Measurements from ENCODE around the gene ACSS1.

Gene ACSS1

DNA sequence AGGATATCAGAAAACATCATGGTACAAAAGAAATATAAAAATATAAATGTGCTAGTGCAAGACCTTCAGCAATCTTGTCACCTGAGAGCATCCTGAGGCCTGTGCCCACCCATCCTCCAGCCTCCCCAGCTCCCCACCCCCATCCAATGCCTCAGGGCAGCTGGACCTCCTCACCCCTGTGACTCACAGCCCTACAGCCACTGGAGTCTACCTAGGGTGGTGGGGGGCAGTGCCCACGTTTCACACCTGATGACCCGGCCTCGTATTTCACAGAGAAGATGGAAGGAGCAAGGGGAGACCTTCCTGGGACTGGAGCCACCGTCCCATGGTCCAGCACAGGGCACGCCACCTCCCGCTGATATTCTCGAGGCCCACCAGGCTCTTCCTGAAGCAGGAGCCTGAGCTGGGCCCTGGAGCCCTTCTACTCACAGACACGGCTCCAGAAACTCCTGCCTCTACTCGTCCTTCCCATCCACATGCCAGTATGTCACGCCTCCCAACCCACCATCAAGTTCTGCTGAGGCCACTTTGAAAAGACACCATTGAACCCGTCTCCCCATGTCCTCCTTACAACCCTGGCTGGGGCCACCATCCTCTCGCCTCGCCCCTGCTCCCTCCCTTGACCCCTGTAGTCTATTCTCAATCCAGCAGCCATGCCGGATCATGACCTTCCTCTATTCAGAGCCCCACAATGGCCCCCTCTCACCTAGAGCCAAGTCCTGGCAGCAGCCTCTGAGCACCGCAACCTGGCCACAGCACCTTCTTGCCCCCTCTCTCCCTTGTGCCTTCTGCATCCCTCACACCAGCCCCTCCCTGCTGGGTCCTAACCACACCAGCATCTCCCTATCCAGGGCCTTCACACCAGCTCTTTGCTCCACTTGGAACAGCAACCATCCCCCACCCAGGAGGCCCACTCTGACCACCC lies 78.6 kb downstream of the ACSS1 start:
- Histone ChIP-seq H3K27me3 (ENCODE audit: insufficient read depth, poor library complexity, severe bottlenecking) (no peaks in the 10 kb centered on the region), H3K27ac (replicated peaks) (peak overlapping the region; percentile 75), H3K4me3 (replicated peaks; ENCODE audit: insufficient read depth, low read length) (no peak overlapping the region)
- TF ChIP-seq, protein P1, sequence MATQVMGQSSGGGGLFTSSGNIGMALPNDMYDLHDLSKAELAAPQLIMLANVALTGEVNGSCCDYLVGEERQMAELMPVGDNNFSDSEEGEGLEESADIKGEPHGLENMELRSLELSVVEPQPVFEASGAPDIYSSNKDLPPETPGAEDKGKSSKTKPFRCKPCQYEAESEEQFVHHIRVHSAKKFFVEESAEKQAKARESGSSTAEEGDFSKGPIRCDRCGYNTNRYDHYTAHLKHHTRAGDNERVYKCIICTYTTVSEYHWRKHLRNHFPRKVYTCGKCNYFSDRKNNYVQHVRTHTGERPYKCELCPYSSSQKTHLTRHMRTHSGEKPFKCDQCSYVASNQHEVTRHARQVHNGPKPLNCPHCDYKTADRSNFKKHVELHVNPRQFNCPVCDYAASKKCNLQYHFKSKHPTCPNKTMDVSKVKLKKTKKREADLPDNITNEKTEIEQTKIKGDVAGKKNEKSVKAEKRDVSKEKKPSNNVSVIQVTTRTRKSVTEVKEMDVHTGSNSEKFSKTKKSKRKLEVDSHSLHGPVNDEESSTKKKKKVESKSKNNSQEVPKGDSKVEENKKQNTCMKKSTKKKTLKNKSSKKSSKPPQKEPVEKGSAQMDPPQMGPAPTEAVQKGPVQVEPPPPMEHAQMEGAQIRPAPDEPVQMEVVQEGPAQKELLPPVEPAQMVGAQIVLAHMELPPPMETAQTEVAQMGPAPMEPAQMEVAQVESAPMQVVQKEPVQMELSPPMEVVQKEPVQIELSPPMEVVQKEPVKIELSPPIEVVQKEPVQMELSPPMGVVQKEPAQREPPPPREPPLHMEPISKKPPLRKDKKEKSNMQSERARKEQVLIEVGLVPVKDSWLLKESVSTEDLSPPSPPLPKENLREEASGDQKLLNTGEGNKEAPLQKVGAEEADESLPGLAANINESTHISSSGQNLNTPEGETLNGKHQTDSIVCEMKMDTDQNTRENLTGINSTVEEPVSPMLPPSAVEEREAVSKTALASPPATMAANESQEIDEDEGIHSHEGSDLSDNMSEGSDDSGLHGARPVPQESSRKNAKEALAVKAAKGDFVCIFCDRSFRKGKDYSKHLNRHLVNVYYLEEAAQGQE (IDR thresholded peaks at IDR 0.05; ENCODE audit: insufficient replicate concordance, low read depth), result no peak
- TF ChIP-seq POLR2AphosphoS5 (IDR thresholded peaks at IDR 0.05; ENCODE audit: low read depth) (no peak), SPI1 (IDR thresholded peaks at IDR 0.05; ENCODE audit: borderline replicate concordance, low read depth) (no peak), GABPA (IDR thresholded peaks at IDR 0.05; ENCODE audit: low read depth) (no peak)
- TF ChIP-seq, protein P2, sequence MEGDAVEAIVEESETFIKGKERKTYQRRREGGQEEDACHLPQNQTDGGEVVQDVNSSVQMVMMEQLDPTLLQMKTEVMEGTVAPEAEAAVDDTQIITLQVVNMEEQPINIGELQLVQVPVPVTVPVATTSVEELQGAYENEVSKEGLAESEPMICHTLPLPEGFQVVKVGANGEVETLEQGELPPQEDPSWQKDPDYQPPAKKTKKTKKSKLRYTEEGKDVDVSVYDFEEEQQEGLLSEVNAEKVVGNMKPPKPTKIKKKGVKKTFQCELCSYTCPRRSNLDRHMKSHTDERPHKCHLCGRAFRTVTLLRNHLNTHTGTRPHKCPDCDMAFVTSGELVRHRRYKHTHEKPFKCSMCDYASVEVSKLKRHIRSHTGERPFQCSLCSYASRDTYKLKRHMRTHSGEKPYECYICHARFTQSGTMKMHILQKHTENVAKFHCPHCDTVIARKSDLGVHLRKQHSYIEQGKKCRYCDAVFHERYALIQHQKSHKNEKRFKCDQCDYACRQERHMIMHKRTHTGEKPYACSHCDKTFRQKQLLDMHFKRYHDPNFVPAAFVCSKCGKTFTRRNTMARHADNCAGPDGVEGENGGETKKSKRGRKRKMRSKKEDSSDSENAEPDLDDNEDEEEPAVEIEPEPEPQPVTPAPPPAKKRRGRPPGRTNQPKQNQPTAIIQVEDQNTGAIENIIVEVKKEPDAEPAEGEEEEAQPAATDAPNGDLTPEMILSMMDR (IDR thresholded peaks at IDR 0.05; ENCODE audit: insufficient read depth, low read length), result no peak
- DNase-seq (ENCODE audit: low read depth in 1 of 2, low spot score in 1 of 2), result no peak

DNA sequence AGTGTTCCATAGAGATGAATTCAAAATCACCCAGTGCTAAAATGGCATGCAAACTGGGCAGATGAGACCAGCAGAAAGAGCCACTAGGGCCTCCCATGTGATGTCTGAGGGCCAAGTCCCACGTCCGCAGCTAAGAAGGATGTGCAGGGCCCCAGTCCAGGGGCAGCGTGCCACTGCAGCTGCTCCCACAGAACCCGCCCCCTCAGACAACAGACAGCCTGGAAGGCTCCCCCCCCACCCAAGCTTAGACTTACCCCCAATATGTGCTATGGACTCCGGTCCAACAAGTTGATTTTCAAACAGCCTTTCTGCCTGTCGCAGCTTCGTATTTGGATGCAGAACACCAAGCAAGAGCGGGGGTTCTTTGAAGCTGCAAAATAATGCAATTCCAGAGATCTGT lies 79.4 kb downstream of the ACSS1 start:
- DNase-seq (ENCODE audit: low read depth in 1 of 2, low spot score in 1 of 2), result no peak
- no peaks in the 10 kb centered on the region for H3K27me3 ChIP-seq (ENCODE audit: insufficient read depth, poor library complexity, severe bottlenecking)
- TF ChIP-seq, protein P2 (IDR thresholded peaks at IDR 0.05; ENCODE audit: insufficient read depth, low read length), result no peak
- TF ChIP-seq POLR2AphosphoS5 (IDR thresholded peaks at IDR 0.05; ENCODE audit: low read depth) (no peak), SPI1 (IDR thresholded peaks at IDR 0.05; ENCODE audit: borderline replicate concordance, low read depth) (no peak), GABPA (IDR thresholded peaks at IDR 0.05; ENCODE audit: low read depth) (no peak)
- TF ChIP-seq, protein P1 (IDR thresholded peaks at IDR 0.05; ENCODE audit: insufficient replicate concordance, low read depth), result no peak
- no peak overlapping the region for H3K4me3 ChIP-seq (replicated peaks; ENCODE audit: insufficient read depth, low read length)
- no peak overlapping the region for H3K27ac ChIP-seq (replicated peaks)

DNA sequence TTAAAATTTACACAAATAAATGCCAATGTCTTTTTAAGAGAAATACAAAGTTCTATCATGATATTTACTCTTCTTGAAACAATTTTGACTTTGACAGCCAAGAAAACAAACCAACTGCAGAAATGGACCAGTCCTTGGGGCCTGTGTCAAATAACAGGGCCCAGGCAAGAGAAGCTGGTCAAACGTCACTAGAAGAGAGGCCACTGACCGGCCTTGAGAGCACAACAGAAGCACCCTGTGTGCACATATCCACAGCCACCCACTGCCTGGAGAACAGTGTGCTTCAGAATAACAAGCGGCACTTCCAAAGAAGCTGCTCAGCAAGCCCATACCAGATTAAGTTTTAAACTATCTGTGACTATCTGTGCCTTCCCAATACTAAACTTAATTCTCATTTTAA lies 80.1 kb downstream of the ACSS1 start:
- no peaks in the 10 kb centered on the region for H3K27me3 ChIP-seq (ENCODE audit: insufficient read depth, poor library complexity, severe bottlenecking)
- no peak for DNase-seq (ENCODE audit: low read depth in 1 of 2, low spot score in 1 of 2)
- TF ChIP-seq GABPA (IDR thresholded peaks at IDR 0.05; ENCODE audit: low read depth) (no peak), SPI1 (IDR thresholded peaks at IDR 0.05; ENCODE audit: borderline replicate concordance, low read depth) (no peak), POLR2AphosphoS5 (IDR thresholded peaks at IDR 0.05; ENCODE audit: low read depth) (no peak)
- TF ChIP-seq, protein P2 (IDR thresholded peaks at IDR 0.05; ENCODE audit: insufficient read depth, low read length), result no peak
- TF ChIP-seq, protein P1 (IDR thresholded peaks at IDR 0.05; ENCODE audit: insufficient replicate concordance, low read depth), result no peak
- no peak overlapping the region for H3K4me3 ChIP-seq (replicated peaks; ENCODE audit: insufficient read depth, low read length)
- no peak overlapping the region for H3K27ac ChIP-seq (replicated peaks)
